NCI-H1417 (cell line): ENCODE results near the gene SLC2A4RG.

Experiments used
- DNase-seq, 3 experiments: peaks; one replicate each; lab custom pipeline; 2025; lab: John Stamatoyannopoulos, UW

Gene SLC2A4RG

DNA sequence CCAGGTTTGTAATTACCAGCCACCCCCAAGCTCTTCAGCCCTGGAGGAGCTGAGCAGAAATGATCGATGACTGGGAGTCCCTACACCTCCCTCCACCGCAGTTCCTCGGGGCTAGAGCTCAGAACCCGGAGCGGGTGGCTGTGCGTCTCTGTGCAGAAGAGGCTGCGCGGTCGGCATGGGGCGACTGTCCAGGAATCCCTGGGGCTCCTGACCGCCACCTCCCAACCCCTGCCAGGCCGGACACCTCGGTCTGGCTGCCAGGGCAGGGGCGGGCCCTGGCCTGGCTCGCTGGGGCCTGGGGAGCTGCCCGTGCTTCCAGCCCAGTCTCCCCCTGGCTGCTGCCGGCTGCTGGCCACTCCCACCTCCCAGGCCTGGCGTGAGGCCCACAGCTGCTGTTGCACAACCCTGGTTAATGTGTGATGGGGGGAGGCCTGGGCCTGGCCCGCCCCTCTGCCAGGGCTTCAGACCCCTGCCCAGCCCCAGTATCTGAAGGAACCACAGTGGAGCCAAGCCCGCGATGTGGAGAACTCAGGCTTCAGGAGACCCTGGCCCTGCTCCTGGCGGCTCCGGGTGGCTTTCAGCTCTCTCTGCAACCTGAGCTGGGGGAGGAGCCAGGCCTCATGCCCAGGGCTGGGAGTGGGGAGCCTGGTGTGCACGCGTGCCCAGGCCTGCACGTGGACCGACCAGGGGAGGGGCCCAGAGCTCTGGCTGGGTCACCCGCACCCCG lies 1.2 kb downstream of the SLC2A4RG start:
- DNase-seq, result peak; percentile 79 to 87 (median 84)

DNA sequence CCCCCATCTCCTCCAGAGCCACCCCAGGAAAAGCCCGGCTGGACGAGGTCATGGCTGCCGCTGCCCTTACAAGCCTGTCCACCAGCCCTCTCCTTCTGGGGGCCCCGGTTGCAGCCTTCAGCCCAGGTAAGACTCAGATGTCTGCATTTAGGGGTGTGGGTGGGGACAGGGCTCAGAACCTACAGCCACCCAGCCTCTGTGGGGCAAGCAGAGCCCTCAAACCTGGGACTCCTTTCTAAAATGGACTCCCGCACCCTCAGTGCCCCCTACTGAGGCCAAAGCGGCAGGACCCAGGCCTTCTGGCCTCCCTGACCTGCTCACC lies 1.7 kb downstream of the SLC2A4RG start:
- DNase-seq, result no peak

- no peak for DNase-seq
Measured at GRCh38 chr20:63741676-63742380, 2.3 kb downstream of the SLC2A4RG start.

GRCh38 chr20:63742381-63743024 lies 2.9 kb downstream of the SLC2A4RG start:
- DNase-seq, result no peak

DNA sequence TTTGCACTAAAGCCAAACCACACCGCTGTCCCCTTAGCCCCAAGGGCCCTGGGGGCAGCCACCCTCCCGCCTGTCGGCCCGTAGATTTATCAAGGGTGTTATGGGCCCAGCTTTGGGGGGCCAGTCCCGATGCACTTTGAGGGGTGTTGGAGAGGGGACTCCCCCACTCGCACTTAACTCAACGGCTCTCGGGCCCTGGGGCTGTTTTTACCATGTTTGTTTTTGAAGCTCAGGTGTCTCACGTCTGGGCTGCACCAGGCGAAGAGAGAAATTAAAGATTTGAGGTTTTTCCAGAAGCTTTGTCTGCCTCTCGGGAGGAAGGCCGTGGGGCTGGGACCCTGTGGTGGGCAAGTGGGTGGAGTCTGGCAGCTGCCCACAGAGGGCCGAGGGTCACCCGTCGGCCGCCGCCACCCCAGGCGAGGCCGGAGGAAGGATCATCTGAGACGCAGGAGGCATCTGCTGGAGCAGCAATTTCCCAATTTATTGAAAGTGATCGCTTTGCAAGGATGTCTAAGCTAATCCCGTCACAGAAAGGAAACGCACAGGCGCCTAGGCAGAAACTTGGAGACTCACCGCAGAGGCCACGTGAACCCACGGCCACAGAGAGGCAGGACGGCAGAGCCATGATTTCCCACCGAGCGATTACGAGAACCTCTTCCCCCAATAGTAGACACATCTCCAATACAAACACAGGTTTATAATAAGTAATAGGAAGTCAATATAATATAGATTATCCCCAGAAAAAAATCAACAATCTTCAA lies 3.8 kb downstream of the SLC2A4RG start:
- no peak for DNase-seq

DNA sequence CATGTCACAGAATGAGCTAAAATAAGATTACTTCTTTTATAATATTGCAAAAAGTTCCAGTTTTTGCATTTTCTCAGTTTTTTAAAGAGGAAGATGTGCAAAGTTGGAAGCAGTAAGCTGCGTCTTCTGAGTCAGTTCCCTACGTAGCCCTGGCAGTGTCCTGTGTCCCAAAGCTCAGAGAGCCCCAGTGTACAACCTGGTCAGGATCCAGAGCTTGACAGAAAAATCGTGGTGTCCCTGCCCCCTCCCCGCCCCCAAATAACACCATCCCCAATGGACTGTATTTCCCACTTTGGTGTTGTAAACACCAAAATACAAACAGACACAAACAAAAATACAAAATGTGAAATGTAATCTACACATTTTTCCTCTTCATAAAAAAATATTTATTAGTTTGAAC lies 4.6 kb downstream of the SLC2A4RG start:
- DNase-seq, result no peak

GRCh38 chr20:63744574-63745423 lies 5.2 kb downstream of the SLC2A4RG start:
- no peak for DNase-seq

DNA sequence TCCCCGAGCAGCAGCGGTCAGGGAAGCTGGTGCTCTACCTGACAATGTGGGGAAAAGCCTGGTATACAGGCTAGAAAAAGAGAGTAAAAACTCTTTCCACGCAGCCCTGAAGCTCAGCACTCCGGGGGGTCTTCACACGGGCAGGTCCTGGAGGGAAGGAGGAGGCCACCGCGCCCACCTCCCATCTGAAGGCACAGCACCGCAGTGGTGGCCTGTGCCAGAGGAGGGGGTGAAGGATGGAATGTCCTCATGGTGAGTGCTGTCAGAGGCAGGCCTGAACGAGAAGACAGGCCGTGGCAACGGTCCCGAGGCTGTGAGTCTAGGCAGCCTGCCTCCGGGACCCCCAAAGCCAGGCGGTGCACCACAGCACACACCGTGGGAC lies 5.8 kb downstream of the SLC2A4RG start:
- DNase-seq, result no peak

DNA sequence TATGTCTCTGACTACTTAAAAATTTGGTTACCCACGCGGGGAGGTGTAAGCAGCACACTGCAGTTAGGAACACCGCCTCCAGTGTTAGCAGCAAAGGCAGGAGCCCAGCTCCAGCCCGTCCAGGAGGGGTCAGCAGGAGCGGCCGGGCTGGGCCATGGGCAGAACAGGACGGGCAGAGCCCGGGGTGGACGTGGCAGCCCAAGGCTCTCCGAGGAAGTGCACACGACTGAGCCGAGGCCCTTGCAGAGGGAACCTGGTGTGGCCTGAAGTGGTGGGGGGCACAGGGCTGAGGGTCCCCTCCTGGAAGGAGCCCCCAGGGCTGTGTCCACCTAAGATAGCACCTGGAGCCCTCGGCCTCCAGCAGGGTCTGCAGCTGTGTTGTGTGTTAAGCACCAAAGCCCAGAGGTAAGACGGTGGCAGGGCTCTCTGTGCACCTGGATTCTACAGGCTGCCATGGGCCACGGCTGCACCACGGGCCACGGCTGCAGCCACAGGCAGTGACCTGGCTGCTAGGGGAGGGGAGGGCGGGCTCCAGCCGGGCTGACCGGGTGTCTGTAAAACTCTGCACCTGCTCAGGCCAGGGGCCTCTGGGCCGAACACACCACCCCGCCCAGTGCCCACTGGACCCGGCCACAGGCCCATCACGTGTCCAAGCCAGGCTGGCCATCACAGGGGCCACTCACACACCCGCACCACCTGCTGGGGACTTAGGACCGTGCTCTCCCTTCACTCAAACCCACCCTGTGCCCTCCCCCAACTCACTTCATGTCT lies 6.6 kb downstream of the SLC2A4RG start:
- DNase-seq, result no peak

DNA sequence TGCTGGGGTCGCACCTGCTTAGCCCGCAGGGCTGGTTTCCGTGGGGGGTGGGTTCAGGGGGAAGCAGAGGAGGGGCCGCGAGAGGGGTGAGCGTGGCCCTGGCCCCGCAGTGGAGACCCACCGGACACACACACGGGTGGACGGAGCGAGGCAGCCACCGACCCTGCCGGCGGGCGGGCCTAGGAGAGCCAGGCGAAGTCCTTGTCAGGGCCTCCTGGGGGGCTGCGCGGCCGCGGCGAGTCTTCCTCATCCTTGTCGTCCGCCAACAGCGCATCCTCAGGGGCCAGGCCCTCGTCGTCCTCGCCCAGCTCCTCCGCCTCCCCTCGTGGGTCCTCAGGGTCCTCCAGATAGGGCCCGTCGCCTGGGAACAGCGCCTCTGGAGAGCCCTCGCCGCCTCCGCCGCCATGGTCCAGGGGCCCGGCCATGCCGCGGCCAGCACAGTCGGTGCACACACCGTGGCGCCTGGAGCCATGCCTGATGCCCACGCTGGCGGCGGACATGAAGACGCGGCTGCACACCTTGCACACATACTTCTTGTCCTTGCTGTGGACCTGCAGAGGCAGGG lies 7.3 kb downstream of the SLC2A4RG start:
- DNase-seq, result no peak

- DNase-seq, result no peak
Measured at GRCh38 chr20:63747622-63748069, 8.1 kb downstream of the SLC2A4RG start.

- DNase-seq, result no peak
Measured at GRCh38 chr20:63748070-63748933, 8.7 kb downstream of the SLC2A4RG start.

- DNase-seq, result no peak
Measured at GRCh38 chr20:63748934-63749270, 9.3 kb downstream of the SLC2A4RG start.

GRCh38 chr20:63749597-63750508 lies 10.3 kb downstream of the SLC2A4RG start:
- DNase-seq, result no peak

DNA sequence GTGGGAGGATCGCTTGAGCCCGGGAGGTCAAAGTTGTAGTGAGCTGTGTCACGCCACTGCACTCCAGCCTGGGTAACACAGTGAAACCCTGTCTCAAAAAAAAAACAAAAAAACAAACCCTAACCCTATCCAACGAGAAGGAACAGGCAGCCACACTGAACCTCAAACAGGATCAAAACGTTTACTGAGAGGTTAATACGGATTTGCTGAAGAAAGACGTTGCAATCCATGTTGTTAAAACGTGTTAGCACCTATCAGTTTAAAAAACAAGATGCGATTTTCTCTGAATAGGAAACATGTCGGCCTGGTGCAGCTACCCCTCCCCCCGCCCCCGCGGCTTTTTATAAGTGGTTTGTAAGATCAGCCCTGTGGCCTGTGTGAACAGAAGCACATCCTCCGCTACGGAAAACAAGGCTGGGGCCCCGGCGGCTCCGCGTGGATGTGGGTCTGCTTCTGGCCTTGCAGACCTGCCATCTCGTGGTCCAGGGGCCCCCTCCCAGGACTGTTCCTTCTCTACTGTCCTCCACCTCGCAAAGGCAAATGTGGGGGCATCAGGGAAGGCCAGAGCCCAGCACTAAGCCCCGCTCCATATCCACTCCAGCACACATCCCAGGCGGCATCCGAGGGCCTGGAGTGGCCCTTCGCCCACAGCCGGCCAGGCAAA lies 11.4 kb downstream of the SLC2A4RG start:
- peak in 2 of 3 experiments; percentile 31 to 36 for DNase-seq

GRCh38 chr20:63751471-63752271 lies 12.1 kb downstream of the SLC2A4RG start:
- peak in 2 of 3 experiments; percentile 33 to 36 for DNase-seq
